Measurements from ENCODE around the gene LRRK1.
A peak's percentile ranks its signal among the peaks of the same experiment; 100 is the strongest.

Gene LRRK1

DNA sequence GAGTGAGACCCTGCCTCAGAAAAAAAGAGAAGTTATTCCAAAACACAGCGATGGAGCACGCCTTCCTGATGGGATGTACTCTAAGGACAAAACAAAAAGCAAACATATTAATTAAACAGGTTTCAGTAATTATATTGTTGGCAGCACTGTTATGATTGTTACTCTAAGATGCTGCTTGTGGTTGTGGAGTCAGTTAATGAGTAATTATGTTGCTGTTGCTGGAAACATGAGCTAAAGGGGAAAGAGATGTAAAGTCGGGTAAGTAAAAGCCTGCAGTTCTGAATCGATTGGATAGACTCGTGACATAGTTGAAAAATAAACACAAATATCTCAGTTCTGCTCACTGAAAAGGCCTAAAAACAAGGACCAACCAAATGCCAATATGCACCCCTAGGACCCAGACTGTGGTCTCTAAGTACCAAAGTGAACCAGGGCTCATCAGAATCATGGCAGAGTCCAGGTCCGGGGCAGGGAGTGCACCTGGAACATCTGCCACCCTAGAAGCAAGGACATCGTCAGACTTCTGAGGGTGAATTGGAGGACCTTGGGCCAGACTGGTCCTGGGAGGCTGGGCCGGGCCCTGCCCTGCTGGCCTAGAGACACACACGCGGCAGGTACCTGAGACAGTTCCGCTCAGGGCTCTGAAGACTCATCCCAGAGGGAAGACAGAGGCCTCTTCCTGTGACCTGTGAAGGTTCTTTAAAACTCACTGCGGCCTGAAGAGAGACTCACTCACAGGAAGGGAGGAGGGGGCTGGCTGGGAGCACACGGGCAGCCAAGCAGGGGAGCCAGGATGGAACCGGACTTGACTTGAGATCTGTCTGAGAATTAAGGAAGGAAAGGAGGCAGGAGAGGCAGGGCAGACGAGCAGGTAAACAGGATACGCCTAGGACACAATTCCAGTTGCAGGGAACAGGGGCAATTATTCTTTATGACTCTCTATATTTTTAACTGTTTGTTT lies 140.5 kb downstream of the LRRK1 start:
- Histone ChIP-seq H4K20me1 (ENCODE audit: insufficient read depth, low read length) (peaks cover 12% of the 10 kb centered on the region; the same call in 1 of the 2 replicates), H3K79me2 (ENCODE audit: low read length) (no peaks in the 10 kb centered on the region), H3K4me2 (ENCODE audit: low read length) (no peak overlapping the region), H3K4me3 (ENCODE audit: low read length) (no peak overlapping the region), H3K36me3 (replicated peaks; ENCODE audit: low read depth, low read length) (peaks cover 82% of the 10 kb centered on the region), H3K4me1 (ENCODE audit: low read length) (peaks cover 18% of the 10 kb centered on the region), H3K9me3 (ENCODE audit: insufficient read depth, low read length) (no peaks in the 10 kb centered on the region), H3K27me3 (ENCODE audit: low read depth, low read length) (no peaks in the 10 kb centered on the region), H3K9ac (ENCODE audit: low read length) (no peak overlapping the region), H3K27ac (ENCODE audit: low read length) (no peak overlapping the region), H2AFZ (ENCODE audit: low read depth, low read length) (no peak overlapping the region)
- TF ChIP-seq, protein P1, sequence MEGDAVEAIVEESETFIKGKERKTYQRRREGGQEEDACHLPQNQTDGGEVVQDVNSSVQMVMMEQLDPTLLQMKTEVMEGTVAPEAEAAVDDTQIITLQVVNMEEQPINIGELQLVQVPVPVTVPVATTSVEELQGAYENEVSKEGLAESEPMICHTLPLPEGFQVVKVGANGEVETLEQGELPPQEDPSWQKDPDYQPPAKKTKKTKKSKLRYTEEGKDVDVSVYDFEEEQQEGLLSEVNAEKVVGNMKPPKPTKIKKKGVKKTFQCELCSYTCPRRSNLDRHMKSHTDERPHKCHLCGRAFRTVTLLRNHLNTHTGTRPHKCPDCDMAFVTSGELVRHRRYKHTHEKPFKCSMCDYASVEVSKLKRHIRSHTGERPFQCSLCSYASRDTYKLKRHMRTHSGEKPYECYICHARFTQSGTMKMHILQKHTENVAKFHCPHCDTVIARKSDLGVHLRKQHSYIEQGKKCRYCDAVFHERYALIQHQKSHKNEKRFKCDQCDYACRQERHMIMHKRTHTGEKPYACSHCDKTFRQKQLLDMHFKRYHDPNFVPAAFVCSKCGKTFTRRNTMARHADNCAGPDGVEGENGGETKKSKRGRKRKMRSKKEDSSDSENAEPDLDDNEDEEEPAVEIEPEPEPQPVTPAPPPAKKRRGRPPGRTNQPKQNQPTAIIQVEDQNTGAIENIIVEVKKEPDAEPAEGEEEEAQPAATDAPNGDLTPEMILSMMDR (IDR thresholded peaks at IDR 0.05; ENCODE audit: low read depth, low read length) = no peak
- no peak for TF ChIP-seq EZH2phosphoT487 (IDR thresholded peaks at IDR 0.05; ENCODE audit: low read depth)

DNA sequence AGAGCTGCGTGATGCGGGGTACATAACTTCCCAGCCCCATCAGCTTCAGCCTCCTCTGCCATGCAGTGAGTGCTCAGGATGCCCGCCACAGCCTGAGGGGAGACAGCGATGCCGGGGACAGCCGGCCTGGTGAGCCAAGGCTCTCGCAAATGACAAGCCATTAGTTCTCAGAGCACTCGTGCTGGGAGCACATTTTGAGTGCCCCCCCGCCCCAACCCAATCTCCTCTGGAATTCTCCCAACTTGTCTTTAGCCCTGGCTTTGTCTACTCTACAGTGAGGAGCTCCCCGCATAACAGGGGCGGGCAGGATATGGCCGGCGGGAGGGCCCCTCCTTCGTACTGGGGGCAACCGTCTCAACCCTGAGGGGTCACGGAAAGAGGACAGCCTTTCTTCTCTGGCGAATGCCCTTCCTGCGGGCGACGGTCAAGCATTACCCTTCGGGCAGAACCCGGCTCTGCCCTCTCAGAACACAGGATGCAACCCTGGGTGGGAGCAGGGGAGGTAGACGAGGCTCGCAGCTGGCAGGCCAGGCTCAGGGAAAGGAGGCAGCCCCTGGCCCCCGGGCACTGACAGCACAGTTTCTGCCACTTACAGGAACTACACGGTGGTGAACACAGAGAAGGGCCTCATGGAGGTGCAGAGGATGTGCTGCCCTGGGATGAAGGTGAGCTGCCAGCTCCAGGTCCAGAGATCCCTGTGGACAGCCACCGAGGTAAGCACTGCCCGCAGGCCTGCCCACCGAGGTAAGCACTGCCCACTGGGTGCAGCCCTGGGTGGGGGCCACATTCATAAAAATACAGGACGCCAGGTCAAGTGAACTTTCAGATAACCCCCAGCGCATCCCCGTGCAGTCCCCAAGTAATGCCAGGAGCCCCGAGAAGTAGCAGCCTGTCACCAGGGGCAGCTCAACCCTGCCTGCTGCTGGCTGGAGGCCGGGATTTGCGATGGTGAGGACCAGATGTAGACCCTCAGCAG lies 141.7 kb downstream of the LRRK1 start:
- no peak overlapping the region for H3K4me2 ChIP-seq (ENCODE audit: low read length)
- no peaks in the 10 kb centered on the region for H3K27me3 ChIP-seq (ENCODE audit: low read depth, low read length)
- no peak overlapping the region for H2AFZ ChIP-seq (ENCODE audit: low read depth, low read length)
- H3K79me2 ChIP-seq (ENCODE audit: low read length) = no peaks in the 10 kb centered on the region
- H3K4me1 ChIP-seq (ENCODE audit: low read length) = peaks cover 20% of the 10 kb centered on the region
- no peak for TF ChIP-seq EZH2phosphoT487 (IDR thresholded peaks at IDR 0.05; ENCODE audit: low read depth)
- TF ChIP-seq, protein P1 (IDR thresholded peaks at IDR 0.05; ENCODE audit: low read depth, low read length) = no peak
- H3K4me3 ChIP-seq (ENCODE audit: low read length) = no peak overlapping the region
- H3K27ac ChIP-seq (ENCODE audit: low read length) = no peak overlapping the region
- H3K36me3 ChIP-seq (replicated peaks; ENCODE audit: low read depth, low read length) = peaks cover 79% of the 10 kb centered on the region
- H3K9me3 ChIP-seq (ENCODE audit: insufficient read depth, low read length) = no peaks in the 10 kb centered on the region
- peaks cover 12% of the 10 kb centered on the region; the same call in 1 of the 2 replicates for H4K20me1 ChIP-seq (ENCODE audit: insufficient read depth, low read length)
- no peak overlapping the region for H3K9ac ChIP-seq (ENCODE audit: low read length)

DNA sequence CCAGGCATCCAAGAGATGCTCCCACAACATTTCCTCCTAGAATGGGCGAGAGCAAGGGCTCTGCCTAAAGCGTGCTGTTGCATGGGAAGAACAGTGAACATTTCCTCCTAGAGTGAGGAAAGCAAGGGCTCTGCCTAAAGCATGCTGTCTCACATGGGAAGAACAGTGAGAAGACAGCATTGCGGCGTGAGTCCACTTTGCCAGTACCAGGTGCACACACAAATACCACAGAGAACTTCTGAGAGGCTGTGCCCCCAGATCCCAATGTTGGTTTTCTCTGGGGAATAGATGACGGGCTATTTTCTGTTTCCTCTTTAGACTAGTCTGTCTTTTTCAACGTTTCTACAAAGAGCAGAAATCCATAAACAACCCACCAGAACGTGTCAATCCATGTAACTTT lies 142.9 kb downstream of the LRRK1 start:
- Histone ChIP-seq H3K27me3 (ENCODE audit: low read depth, low read length) (no peaks in the 10 kb centered on the region), H3K9ac (ENCODE audit: low read length) (no peak overlapping the region)
- TF ChIP-seq, protein P1 (IDR thresholded peaks at IDR 0.05; ENCODE audit: low read depth, low read length) = no peak
- TF ChIP-seq EZH2phosphoT487 (IDR thresholded peaks at IDR 0.05; ENCODE audit: low read depth) = no peak

More for the DNA sequence above, 142.9 kb downstream of the LRRK1 start:
- peak overlapping the region; percentile 50 for H3K4me2 ChIP-seq (ENCODE audit: low read length)
- no peak overlapping the region for H3K4me3 ChIP-seq (ENCODE audit: low read length)
- H3K4me1 ChIP-seq (ENCODE audit: low read length) = peaks cover 23% of the 10 kb centered on the region
- H4K20me1 ChIP-seq (ENCODE audit: insufficient read depth, low read length) = 0 out of 2 replicates have a peak, but pooled peaks cover 12% of the 10 kb centered on the region
- H3K9me3 ChIP-seq (ENCODE audit: insufficient read depth, low read length) = no peaks in the 10 kb centered on the region
- no peaks in the 10 kb centered on the region for H3K79me2 ChIP-seq (ENCODE audit: low read length)
- no peak overlapping the region for H2AFZ ChIP-seq (ENCODE audit: low read depth, low read length)
- H3K27ac ChIP-seq (ENCODE audit: low read length) = peak overlapping the region; percentile 44
- peaks cover 79% of the 10 kb centered on the region for H3K36me3 ChIP-seq (replicated peaks; ENCODE audit: low read depth, low read length)

Data from OCI-LY3 (cell line).